ENCODE data around the gene ATAD5.

ATAD5 gene

GRCh38 chr17:30838202-30838807 is 6.5 kb downstream of the ATAD5 start:
- H3K4me3 ChIP-seq (ENCODE audit: low read depth, low read length) = no peak overlapping the region
- no peak for TF ChIP-seq CTCF (IDR thresholded peaks at IDR 0.05; ENCODE audit: low read depth, low read length, missing control alignments)
- DNase-seq (ENCODE audit: low read depth) = no peak

- DNase-seq (ENCODE audit: low read depth) = no peak
- no peak for TF ChIP-seq CTCF (IDR thresholded peaks at IDR 0.05; ENCODE audit: low read depth, low read length, missing control alignments)
- no peak overlapping the region for H3K4me3 ChIP-seq (ENCODE audit: low read depth, low read length)
These were observed 9.0 kb downstream of the ATAD5 start for GRCh38 chr17:30840771-30841170.

GRCh38 chr17:30848021-30848420 is 16.3 kb downstream of the ATAD5 start:
- no peak for DNase-seq (ENCODE audit: low read depth)
- H3K4me3 ChIP-seq (ENCODE audit: low read depth, low read length) = no peak overlapping the region
- no peak for TF ChIP-seq CTCF (IDR thresholded peaks at IDR 0.05; ENCODE audit: low read depth, low read length, missing control alignments)

- no peak for TF ChIP-seq CTCF (IDR thresholded peaks at IDR 0.05; ENCODE audit: low read depth, low read length, missing control alignments)
- H3K4me3 ChIP-seq (ENCODE audit: low read depth, low read length) = no peak overlapping the region
- DNase-seq (ENCODE audit: low read depth) = no peak
These were observed 22.4 kb downstream of the ATAD5 start for GRCh38 chr17:30854146-30854545.

- no peak for DNase-seq (ENCODE audit: low read depth)
- no peak overlapping the region for H3K4me3 ChIP-seq (ENCODE audit: low read depth, low read length)
- TF ChIP-seq CTCF (IDR thresholded peaks at IDR 0.05; ENCODE audit: low read depth, low read length, missing control alignments) = no peak
These were observed 26.9 kb downstream of the ATAD5 start for GRCh38 chr17:30858556-30859250.

GRCh38 chr17:30864636-30865035 is 32.9 kb downstream of the ATAD5 start:
- no peak overlapping the region for H3K4me3 ChIP-seq (ENCODE audit: low read depth, low read length)
- no peak for DNase-seq (ENCODE audit: low read depth)
- TF ChIP-seq CTCF (IDR thresholded peaks at IDR 0.05; ENCODE audit: low read depth, low read length, missing control alignments) = no peak

GRCh38 chr17:30869005-30869404 is 37.2 kb downstream of the ATAD5 start:
- no peak for TF ChIP-seq CTCF (IDR thresholded peaks at IDR 0.05; ENCODE audit: low read depth, low read length, missing control alignments)
- no peak for DNase-seq (ENCODE audit: low read depth)
- no peak overlapping the region for H3K4me3 ChIP-seq (ENCODE audit: low read depth, low read length)
